ENCODE data around the gene GABBR2.
A peak's percentile ranks its signal among the peaks of the same experiment; 100 is the strongest.

Gene GABBR2

DNA sequence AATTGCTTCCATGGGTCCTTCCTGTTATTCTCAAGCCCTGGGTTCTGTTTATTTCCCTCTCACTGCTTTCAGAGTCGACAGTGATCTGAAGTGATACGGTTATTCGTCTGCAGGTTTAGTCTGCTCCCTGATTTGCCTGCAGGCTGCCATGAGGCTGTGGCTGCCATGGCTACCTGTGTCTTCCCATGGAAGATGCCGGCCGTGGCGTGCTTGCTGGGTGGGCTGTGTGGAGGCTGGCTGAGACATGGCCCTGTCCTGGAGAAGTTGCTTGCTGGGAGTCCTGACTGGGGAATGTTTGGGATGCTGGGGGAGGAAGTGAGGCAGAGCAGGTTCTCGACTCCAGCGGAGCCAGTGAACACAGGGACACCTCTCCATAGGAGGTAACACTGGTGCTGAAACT lies 349.2 kb downstream of the GABBR2 start:
- H3K4me3 ChIP-seq (ENCODE audit: control insufficient read depth, low read depth, low read length): no peak overlapping the region
- TF ChIP-seq, protein P1, sequence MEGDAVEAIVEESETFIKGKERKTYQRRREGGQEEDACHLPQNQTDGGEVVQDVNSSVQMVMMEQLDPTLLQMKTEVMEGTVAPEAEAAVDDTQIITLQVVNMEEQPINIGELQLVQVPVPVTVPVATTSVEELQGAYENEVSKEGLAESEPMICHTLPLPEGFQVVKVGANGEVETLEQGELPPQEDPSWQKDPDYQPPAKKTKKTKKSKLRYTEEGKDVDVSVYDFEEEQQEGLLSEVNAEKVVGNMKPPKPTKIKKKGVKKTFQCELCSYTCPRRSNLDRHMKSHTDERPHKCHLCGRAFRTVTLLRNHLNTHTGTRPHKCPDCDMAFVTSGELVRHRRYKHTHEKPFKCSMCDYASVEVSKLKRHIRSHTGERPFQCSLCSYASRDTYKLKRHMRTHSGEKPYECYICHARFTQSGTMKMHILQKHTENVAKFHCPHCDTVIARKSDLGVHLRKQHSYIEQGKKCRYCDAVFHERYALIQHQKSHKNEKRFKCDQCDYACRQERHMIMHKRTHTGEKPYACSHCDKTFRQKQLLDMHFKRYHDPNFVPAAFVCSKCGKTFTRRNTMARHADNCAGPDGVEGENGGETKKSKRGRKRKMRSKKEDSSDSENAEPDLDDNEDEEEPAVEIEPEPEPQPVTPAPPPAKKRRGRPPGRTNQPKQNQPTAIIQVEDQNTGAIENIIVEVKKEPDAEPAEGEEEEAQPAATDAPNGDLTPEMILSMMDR (conservative IDR thresholded peaks at IDR 0.05; ENCODE audit: control insufficient read depth, insufficient read depth, low read depth, low read length): no peak
- DNase-seq (ENCODE audit: low read depth): no peak

DNA sequence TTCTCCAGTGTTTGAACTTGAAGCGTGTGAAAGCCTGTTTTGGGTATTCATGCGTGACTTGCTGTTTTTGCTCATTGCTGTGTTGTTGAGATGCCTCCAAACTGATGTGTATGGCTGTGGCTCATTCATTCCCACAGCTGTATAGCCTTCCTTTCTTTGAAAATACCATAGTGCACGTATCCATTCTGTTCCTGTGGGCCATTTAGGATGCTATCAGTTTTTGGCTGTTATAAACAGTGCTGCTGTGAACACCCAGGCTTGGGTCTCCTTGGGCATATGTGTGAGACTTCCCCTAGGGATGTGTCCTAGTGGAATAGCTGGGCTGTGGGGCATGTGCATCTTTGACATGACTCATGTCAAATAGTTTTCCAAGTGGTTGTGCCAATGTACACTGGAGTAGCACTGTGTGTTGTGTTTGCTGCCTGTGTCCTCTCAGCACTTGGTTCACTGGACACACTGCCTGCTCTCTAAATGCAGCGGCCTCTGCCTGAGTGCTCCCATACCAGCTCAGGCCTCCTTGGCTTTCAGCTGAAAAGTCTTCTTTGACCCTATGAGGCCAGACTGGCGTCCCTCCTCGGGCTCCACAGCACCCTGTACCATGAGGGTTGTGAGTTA lies 350.7 kb downstream of the GABBR2 start:
- TF ChIP-seq, protein P1 (conservative IDR thresholded peaks at IDR 0.05; ENCODE audit: control insufficient read depth, insufficient read depth, low read depth, low read length): no peak
- peak; percentile 86 for DNase-seq (ENCODE audit: low read depth)
- H3K4me3 ChIP-seq (ENCODE audit: control insufficient read depth, low read depth, low read length): no peak overlapping the region

DNA sequence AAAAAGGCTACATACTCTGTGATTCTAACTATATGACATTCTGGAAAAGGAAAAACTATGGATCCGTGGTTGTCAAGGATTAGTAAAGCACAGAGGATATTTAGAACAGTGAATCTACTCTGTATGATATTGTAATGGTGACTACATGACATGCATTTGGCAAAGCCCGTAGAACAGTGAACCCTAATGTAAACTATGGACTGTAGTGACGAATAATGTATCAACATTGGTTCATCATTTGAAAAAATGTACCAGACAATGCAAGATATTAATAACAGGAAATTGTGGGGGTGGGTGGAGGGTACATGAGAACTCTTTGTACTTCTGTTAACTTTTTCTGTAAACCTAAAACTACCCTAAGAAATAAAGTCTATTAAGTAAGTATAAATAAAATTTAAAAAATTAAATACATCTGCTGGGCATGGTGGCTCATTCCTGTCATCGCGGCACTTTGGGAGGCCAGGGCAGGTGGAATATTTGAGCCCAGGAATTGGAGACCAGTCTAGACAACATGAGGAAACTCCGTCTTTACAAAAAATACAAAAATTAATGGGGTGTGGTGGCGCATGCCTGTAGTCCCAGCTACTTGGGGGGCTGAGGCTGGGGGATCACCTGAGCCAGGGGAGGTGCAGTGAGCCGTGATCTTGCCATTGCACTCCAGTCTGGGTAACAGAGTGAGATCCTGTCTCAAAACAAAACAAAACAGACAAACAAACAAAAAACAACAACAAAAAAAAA lies 351.6 kb downstream of the GABBR2 start:
- H3K4me3 ChIP-seq (ENCODE audit: control insufficient read depth, low read depth, low read length): no peak overlapping the region
- DNase-seq (ENCODE audit: low read depth): peak; percentile 89
- TF ChIP-seq, protein P1 (conservative IDR thresholded peaks at IDR 0.05; ENCODE audit: control insufficient read depth, insufficient read depth, low read depth, low read length): no peak

DNA sequence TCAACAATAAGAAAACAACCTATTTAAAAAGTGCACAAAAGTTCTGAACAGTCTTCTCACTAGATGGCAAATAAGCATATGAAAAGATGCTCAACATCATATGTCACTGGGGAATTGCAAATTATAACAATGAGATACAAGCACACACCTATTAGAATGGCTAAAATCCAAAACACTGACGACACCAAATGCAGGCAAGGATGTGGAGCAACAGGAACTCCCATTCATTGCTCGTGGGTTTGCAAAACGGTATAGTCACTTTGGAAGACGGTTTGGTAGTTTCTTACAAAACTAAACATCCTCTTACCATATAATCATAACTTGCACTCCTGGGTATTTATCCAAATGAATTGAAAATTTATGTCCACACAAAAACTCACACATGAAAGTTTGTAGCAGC lies 352.4 kb downstream of the GABBR2 start:
- TF ChIP-seq, protein P1 (conservative IDR thresholded peaks at IDR 0.05; ENCODE audit: control insufficient read depth, insufficient read depth, low read depth, low read length): no peak
- no peak overlapping the region for H3K4me3 ChIP-seq (ENCODE audit: control insufficient read depth, low read depth, low read length)
- peak; percentile 75 for DNase-seq (ENCODE audit: low read depth)

DNA sequence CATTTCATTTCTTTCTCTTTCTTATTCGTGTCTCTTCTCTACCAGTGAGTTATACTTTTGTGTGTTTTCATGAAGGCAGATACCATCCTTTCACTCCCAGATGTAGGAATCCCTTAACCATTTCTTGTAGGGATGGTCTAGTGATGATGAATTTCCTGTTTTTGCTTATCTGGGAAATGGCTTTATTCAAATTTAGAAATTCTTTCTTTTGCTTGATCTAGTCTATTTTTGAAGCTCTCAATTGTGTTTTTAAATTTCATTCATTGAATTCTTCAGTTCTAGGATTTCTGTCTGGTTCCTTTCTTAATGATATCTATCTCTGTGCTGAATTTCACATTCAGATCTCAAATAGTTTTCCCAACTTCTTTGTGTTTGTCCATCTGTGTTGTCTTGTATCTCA lies 357.4 kb downstream of the GABBR2 start:
- H3K4me3 ChIP-seq (ENCODE audit: control insufficient read depth, low read depth, low read length): no peak overlapping the region
- TF ChIP-seq, protein P1 (conservative IDR thresholded peaks at IDR 0.05; ENCODE audit: control insufficient read depth, insufficient read depth, low read depth, low read length): no peak
- DNase-seq (ENCODE audit: low read depth): no peak

DNA sequence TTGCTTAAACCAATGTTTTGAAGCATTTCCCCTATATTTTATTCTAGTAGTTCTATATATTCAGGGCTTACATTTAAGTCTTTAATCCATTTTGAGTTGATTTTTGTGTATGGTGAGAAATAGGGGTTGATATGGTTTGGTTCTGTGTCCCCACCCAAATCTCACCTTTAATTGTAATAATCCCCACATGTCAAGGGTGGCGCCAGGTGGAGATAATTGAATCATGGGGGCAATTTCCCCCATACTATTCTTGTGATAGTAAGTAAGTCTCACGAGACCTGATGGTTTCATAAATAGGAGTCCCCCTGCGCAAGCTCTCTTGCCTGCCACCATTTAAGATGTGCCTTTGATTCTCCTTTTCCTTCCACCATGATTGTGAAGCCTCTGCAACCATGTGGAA lies 361.1 kb downstream of the GABBR2 start:
- TF ChIP-seq, protein P1 (conservative IDR thresholded peaks at IDR 0.05; ENCODE audit: control insufficient read depth, insufficient read depth, low read depth, low read length): no peak
- no peak overlapping the region for H3K4me3 ChIP-seq (ENCODE audit: control insufficient read depth, low read depth, low read length)
- no peak for DNase-seq (ENCODE audit: low read depth)

All from fibroblast of mammary gland (primary cell).